Measurements from ENCODE around the gene RTL5. TPM values are rescaled to one million over a fixed set of nuclear protein-coding genes. Genes with fewer than 3 reads are reported as not detected.

Gene RTL5
- polyA plus RNA-seq, 1 donor, result 6.9 TPM

DNA sequence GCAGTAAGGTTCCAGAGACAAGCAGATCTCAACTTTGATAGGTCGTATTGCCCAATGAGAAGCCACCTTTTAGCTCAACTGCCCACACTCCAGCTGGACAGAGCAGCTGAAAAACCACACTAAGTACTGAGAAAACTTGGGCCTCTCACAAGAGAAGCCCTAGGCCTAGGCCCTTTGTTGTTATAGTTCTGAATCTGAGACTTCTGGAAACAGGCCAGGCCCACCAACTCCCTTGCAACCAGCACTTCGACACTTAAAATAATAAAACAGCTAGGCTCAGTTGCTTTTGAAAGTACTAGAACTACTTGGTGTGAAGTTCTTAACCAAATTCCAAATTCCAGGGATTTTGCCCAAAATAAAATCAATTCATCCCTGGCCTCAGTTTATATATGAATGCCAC is 13.5 kb upstream of the RTL5 start:
- Histone ChIP-seq H3K27me3 (ENCODE audit: control insufficient read depth, insufficient read depth, low read length) (no peaks in the 10 kb centered on the region), H3K27ac (ENCODE audit: low read length) (no peak overlapping the region), H3K4me1 (ENCODE audit: control insufficient read depth, insufficient read depth, low read length) (no peaks in the 10 kb centered on the region), H3K36me3 (ENCODE audit: control insufficient read depth, insufficient read depth, low read length) (no peaks in the 10 kb centered on the region), H3K9me3 (ENCODE audit: control insufficient read depth, low read depth, low read length) (no peaks in the 10 kb centered on the region), H3K4me3 (ENCODE audit: low read length) (no peak overlapping the region)
- WGBS (ENCODE audit: insufficient coverage, low lambda C conversion rate), result no CpG with 5 or more reads among the region's 2 CpGs
- no peak for DNase-seq

DNA sequence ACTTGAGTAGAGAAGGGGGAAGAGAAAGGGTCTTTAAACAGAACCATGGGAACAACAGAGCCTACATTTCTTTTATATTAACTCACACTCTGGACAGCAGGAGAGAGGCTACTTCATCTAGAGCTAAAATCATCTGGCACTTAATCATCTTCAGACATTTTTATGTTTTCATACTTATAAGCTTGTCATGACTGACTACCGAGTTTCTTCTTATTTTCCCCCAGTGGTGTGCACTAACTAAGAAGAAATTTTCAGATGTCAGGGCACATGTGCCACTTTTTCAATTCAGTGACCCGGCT is 11.8 kb upstream of the RTL5 start:
- H3K9me3 ChIP-seq (ENCODE audit: control insufficient read depth, low read depth, low read length), result no peaks in the 10 kb centered on the region
- no peaks in the 10 kb centered on the region for H3K4me1 ChIP-seq (ENCODE audit: control insufficient read depth, insufficient read depth, low read length)
- H3K27me3 ChIP-seq (ENCODE audit: control insufficient read depth, insufficient read depth, low read length), result no peaks in the 10 kb centered on the region
- no peak for DNase-seq
- WGBS (ENCODE audit: insufficient coverage, low lambda C conversion rate), result no CpG with 5 or more reads among the region's 2 CpGs
- no peak overlapping the region for H3K4me3 ChIP-seq (ENCODE audit: low read length)
- H3K36me3 ChIP-seq (ENCODE audit: control insufficient read depth, insufficient read depth, low read length), result no peaks in the 10 kb centered on the region
- no peak overlapping the region for H3K27ac ChIP-seq (ENCODE audit: low read length)

DNA sequence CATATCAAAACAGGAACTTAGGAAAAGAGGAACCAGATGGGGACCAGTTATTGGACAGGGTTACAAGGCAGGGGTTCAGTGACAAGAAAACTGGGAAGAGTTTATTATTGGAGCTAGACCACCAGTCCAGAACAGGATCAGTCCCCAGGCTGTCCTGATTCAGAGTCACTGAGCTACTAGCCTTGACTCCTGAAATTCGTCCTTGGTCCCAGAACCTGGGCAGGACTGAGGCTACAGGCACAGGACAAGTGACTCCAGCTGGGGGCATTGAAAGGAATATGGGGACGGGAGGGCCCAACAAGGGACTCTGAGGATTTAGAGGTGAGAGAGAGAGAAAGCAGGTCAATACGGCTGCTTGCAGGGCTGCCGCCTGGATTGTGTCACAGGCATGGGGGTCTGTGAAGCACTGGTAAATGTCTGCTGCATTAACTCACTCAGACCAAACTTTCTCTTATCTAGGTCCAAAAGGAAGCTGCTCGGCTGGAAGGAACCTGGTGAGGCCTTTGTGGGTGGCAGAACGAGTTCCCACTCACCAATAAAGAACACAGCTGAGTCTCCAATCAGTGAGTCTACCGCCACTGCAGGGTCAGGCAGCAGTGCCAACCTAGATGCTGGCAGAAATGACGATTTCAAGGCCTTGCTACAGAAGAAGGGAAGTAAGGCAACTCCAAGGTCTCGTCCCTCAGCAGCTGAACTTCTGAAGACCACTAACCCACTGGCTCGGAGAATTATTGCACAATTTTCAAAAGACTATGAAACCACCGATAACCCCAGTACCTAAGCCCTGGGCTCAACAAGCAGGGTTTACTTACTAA is 11.3 kb upstream of the RTL5 start:
- Histone ChIP-seq H3K27ac (ENCODE audit: low read length) (no peak overlapping the region), H3K9me3 (ENCODE audit: control insufficient read depth, low read depth, low read length) (no peaks in the 10 kb centered on the region), H3K4me1 (ENCODE audit: control insufficient read depth, insufficient read depth, low read length) (no peaks in the 10 kb centered on the region), H3K27me3 (ENCODE audit: control insufficient read depth, insufficient read depth, low read length) (no peaks in the 10 kb centered on the region), H3K36me3 (ENCODE audit: control insufficient read depth, insufficient read depth, low read length) (no peaks in the 10 kb centered on the region), H3K4me3 (ENCODE audit: low read length) (no peak overlapping the region)
- DNase-seq, result no peak
- no CpG with 5 or more reads among the region's 11 CpGs for WGBS (ENCODE audit: insufficient coverage, low lambda C conversion rate)

DNA sequence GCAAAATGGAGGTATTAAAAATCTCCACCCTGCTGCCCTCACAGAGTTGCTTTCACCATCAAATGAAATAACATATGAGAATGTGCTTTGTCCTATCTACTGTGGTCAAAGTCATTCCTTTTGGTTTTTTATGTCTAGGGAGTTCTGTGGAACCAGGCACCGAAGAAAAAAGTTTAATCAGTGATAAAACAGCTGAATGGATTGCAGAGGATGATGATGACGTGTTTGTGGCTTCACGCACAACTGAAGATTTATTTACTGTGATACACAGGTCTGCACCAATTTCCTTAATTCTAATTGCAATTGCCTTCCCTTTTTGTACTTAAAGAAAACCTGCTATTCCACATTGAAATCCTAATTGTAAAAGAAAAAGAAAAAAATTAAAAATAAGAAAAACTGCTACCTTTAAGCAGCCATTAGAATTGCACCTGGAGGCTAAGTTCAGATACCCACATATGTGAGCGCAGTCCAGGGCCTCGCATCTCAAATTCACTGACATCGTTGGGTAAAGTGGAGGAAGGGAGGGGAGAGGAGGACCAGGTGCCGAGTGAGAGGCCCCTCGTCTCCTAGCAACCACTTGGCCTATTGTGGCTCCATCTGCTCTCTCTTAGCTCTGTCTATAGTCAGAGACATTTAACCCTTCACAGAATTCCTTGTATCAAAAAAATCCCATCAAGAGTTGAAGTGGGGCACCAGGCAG is 10.5 kb upstream of the RTL5 start:
- Histone ChIP-seq H3K4me1 (ENCODE audit: control insufficient read depth, insufficient read depth, low read length) (no peaks in the 10 kb centered on the region), H3K27me3 (ENCODE audit: control insufficient read depth, insufficient read depth, low read length) (no peaks in the 10 kb centered on the region), H3K9me3 (ENCODE audit: control insufficient read depth, low read depth, low read length) (no peaks in the 10 kb centered on the region), H3K27ac (ENCODE audit: low read length) (no peak overlapping the region), H3K36me3 (ENCODE audit: control insufficient read depth, insufficient read depth, low read length) (no peaks in the 10 kb centered on the region), H3K4me3 (ENCODE audit: low read length) (no peak overlapping the region)
- peak in 1 of 2 donors; percentile 15 for DNase-seq
- whole genome bisulfite sequencing (ENCODE audit: insufficient coverage, low lambda C conversion rate), result no CpG with 5 or more reads among the region's 8 CpGs

DNA sequence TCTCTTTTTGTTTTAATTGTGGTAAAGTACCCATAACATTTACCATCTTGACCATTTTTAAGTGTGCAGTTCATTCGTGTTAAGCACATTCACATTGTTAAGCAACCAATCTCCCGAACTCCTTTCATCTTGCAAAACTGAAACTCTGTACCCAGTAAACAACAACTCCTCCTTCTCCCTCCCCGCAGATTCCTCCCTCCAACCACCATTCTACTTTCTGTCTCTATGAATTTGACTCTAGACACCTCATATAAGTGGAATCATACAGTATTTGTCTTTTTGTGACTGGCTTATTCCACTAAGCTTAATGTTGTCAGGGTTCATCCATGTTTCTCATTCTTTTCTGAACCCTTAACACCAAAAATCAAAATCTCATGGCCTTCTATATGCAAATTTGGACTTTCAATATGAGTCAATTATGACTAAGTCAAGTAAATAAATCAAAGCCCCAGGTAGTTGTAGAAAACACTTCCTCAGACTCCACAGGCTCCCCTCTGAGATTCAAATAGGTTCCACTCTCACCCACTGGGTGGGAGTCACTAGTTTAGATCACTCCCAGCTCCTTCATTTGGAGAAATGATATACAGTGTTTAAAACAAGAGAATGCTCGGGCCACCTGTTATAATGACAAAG is 9.8 kb upstream of the RTL5 start:
- H3K4me3 ChIP-seq (ENCODE audit: low read length), result no peak overlapping the region
- no peaks in the 10 kb centered on the region for H3K4me1 ChIP-seq (ENCODE audit: control insufficient read depth, insufficient read depth, low read length)
- no peak for DNase-seq
- no peaks in the 10 kb centered on the region for H3K27me3 ChIP-seq (ENCODE audit: control insufficient read depth, insufficient read depth, low read length)
- H3K27ac ChIP-seq (ENCODE audit: low read length), result no peak overlapping the region
- H3K36me3 ChIP-seq (ENCODE audit: control insufficient read depth, insufficient read depth, low read length), result no peaks in the 10 kb centered on the region
- no peaks in the 10 kb centered on the region for H3K9me3 ChIP-seq (ENCODE audit: control insufficient read depth, low read depth, low read length)
- WGBS (ENCODE audit: insufficient coverage, low lambda C conversion rate), result no CpG with 5 or more reads among the region's 4 CpGs

DNA sequence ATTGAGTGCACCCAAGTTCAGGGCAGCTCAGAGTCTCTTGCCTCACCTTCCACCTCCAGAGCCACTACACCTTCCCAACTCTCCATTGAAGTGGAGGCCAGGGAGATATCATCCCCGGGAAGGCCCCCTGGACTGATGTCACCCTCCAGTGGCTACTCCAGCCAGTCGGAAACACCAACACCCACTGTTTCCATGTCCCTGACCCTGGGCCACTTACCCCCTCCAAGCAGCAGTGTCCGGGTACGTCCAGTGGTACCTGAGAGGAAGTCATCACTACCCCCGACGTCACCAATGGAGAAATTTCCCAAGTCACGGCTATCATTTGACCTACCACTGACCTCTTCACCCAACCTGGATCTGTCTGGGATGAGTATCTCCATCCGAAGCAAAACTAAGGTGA is 7.8 kb upstream of the RTL5 start:
- DNase-seq, result no peak
- Histone ChIP-seq H3K36me3 (ENCODE audit: control insufficient read depth, insufficient read depth, low read length) (no peaks in the 10 kb centered on the region), H3K27me3 (ENCODE audit: control insufficient read depth, insufficient read depth, low read length) (no peaks in the 10 kb centered on the region), H3K27ac (ENCODE audit: low read length) (no peak overlapping the region), H3K4me3 (ENCODE audit: low read length) (no peak overlapping the region), H3K9me3 (ENCODE audit: control insufficient read depth, low read depth, low read length) (no peaks in the 10 kb centered on the region), H3K4me1 (ENCODE audit: control insufficient read depth, insufficient read depth, low read length) (no peaks in the 10 kb centered on the region)
- WGBS (ENCODE audit: insufficient coverage, low lambda C conversion rate), result no CpG with 5 or more reads among the region's 8 CpGs

DNA sequence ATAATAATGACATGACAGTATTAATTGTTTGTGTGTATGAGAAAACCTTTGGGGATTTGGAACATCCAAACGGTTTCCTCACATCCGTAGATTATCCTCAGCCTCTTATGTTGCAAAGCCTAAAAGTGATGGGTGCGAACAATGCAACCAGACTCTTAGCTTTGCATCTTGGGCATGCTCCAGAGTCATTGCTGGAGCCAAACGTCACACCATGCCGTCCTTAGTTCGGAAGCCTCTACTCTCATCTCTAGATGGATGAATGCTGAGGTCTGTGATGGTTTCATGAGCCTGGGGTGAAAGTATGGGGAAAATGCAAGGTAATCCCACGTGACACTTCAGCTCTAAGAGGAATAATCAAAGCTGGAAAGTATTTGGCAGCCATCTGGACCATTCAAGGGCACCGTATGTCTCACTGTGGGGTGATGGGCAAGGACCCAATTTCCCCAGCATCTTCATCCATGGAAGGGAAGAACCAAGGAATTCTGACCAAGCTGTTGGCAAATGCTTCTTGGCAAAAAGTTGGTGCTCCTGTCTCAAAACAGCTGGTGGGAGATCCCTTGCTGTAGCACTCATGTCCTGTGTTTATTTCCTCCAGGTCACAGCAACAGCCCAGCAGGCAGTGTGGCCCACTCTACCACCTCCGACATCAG is 6.3 kb upstream of the RTL5 start:
- Histone ChIP-seq H3K27ac (ENCODE audit: low read length) (no peak overlapping the region), H3K36me3 (ENCODE audit: control insufficient read depth, insufficient read depth, low read length) (no peaks in the 10 kb centered on the region), H3K27me3 (ENCODE audit: control insufficient read depth, insufficient read depth, low read length) (peaks cover 5% of the 10 kb centered on the region), H3K4me1 (ENCODE audit: control insufficient read depth, insufficient read depth, low read length) (no peaks in the 10 kb centered on the region), H3K4me3 (ENCODE audit: low read length) (no peak overlapping the region), H3K9me3 (ENCODE audit: control insufficient read depth, low read depth, low read length) (no peaks in the 10 kb centered on the region)
- DNase-seq, result no peak
- no CpG with 5 or more reads among the region's 9 CpGs for WGBS (ENCODE audit: insufficient coverage, low lambda C conversion rate)

DNA sequence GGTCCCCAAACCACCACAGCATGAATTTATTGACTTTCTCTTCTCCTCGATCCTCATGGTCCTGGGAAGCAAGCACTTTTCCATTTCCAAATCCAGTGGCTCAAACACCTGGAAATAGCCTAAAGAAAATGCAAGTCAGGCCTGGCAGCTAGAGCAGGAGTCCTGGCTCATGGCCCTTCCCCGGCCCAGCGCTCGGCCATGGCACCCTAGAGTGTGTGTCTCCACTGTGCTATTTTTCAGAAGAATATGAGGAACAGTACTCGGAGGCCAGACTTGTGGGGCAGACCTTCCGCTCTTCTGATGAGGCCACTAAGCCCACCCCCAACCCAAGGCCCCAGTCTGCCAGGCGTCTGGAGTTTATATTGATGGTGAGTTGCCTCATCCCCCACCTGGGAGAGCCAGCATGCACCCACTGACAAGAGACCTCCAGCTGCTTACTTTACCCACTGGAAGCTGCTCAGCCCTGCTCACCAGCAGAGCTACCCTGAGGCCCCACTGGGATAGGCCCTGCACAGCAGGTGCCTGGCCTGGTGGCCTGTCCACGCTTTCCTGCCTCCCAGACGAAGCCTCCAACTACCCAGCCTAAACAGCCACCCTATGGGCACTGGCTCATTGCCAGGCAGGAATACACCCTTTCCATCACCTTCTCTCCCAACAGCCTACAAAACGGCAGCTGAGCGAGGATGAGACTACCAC is 2.3 kb upstream of the RTL5 start:
- H3K27me3 ChIP-seq (ENCODE audit: control insufficient read depth, insufficient read depth, low read length), result peaks cover 29% of the 10 kb centered on the region
- no peaks in the 10 kb centered on the region for H3K9me3 ChIP-seq (ENCODE audit: control insufficient read depth, low read depth, low read length)

DNA sequence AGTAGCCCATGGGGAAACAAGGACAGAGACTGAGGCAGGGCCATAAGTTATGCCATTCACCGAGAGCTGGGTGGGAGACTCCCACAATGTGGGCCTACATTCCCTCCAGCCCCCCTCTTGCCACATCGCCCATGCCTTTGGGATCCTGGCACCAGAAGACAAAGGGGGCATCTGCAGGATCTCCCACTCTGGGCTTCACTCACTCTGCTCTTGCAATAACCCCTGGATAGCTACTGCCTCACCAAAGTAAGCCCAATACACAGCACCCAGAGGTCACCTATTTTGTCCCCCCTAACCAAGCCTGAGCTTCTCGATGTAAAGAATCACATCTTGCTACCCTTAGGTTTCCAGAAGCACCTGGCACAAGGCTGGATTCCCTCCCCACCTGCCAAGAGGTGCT is 741 bp upstream of the RTL5 start:
- no CpG with 5 or more reads among the region's 3 CpGs for whole genome bisulfite sequencing (ENCODE audit: insufficient coverage, low lambda C conversion rate)
- Histone ChIP-seq H3K4me1 (ENCODE audit: control insufficient read depth, insufficient read depth, low read length) (peaks cover 6% of the 10 kb centered on the region), H3K27ac (ENCODE audit: low read length) (no peak overlapping the region), H3K9me3 (ENCODE audit: control insufficient read depth, low read depth, low read length) (no peaks in the 10 kb centered on the region), H3K4me3 (ENCODE audit: low read length) (peak overlapping the region; percentile 18), H3K36me3 (ENCODE audit: control insufficient read depth, insufficient read depth, low read length) (peaks cover 2% of the 10 kb centered on the region), H3K27me3 (ENCODE audit: control insufficient read depth, insufficient read depth, low read length) (peaks cover 29% of the 10 kb centered on the region)
- no peak for DNase-seq

More for the DNA sequence above, 2.3 kb upstream of the RTL5 start:
- Histone ChIP-seq H3K4me1 (ENCODE audit: control insufficient read depth, insufficient read depth, low read length) (peaks cover 6% of the 10 kb centered on the region), H3K27ac (ENCODE audit: low read length) (no peak overlapping the region), H3K36me3 (ENCODE audit: control insufficient read depth, insufficient read depth, low read length) (no peaks in the 10 kb centered on the region), H3K4me3 (ENCODE audit: low read length) (no peak overlapping the region)
- DNase-seq, result no peak
- WGBS (ENCODE audit: insufficient coverage, low lambda C conversion rate), result no CpG with 5 or more reads among the region's 11 CpGs

DNA sequence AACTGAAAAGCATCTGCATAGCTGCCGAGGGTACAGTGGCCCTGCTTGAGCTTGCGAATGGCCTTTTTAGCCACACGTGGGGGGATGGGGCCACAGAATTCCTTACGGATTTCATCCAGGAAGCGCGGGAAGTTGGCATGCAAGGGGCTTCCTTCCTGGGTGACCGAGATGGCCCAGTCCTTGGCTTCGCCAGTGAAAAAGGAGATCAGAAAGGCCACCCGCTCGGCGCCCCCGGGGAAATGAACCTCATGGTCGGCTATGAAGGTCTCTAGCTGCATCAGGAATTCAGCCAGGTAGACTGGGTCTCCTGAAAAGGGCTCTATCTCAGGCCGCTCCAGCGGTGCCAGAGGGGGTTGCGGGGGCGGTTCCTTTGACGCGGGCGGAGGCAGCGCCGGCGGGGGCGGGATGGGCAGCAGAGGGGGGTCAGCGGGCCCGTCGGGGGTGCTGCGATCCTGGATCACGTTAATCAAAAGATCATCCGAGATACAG is 909 bp downstream of the RTL5 start:
- H3K36me3 ChIP-seq (ENCODE audit: control insufficient read depth, insufficient read depth, low read length), result peaks cover 2% of the 10 kb centered on the region
- no peaks in the 10 kb centered on the region for H3K9me3 ChIP-seq (ENCODE audit: control insufficient read depth, low read depth, low read length)
- no peak overlapping the region for H3K27ac ChIP-seq (ENCODE audit: low read length)
- DNase-seq, result no peak
- WGBS (ENCODE audit: insufficient coverage, low lambda C conversion rate), result no CpG with 5 or more reads among the region's 30 CpGs
- H3K4me1 ChIP-seq (ENCODE audit: control insufficient read depth, insufficient read depth, low read length), result peaks cover 15% of the 10 kb centered on the region
- H3K27me3 ChIP-seq (ENCODE audit: control insufficient read depth, insufficient read depth, low read length), result peaks cover 29% of the 10 kb centered on the region
- peak overlapping the region; percentile 45 for H3K4me3 ChIP-seq (ENCODE audit: low read length)

Data from large intestine (tissue), 3 donors.